ENCODE measurements around the gene ADGRF1. TPM values are rescaled to one million over a fixed set of nuclear protein-coding genes. Genes with fewer than 3 reads are reported as not detected.
"Not testable (repeated sequence)": the region's sequence is repeated elsewhere in the genome, so short reads cannot be mapped to it uniquely, and the experiment has no call there.

The ADGRF1 gene
- not detected for total RNA-seq

- no peak within 1 kb of the TSS for H3K27ac Mint-ChIP-seq
- no peak within 1 kb of the TSS for H3K4me3 Mint-ChIP-seq
- ATAC-seq (replicated peaks in 1 of 2) (no peak), DNase-seq (no peak)
- no peaks in the 10 kb centered on the region for H3K36me3 Mint-ChIP-seq (ENCODE audit: insufficient read depth in 2 of 2)
- H3K9me3 Mint-ChIP-seq: no peaks in the 10 kb centered on the region
- H3K27me3 Mint-ChIP-seq (ENCODE audit: low read depth): peaks cover 4% of the 10 kb centered on the region
- peaks cover 2% of the 10 kb centered on the region for H3K4me1 Mint-ChIP-seq (ENCODE audit: low read depth)
These were observed at the start of gene ADGRF1 for GRCh38 chr6:47042275-47042791. TSS of gene ADGRF1 (minus strand) at chr6:47042332. CDS start at chr6:47029061, 13,271 bp downstream.

- no peak overlapping the region for H3K4me3 Mint-ChIP-seq
- DNase-seq (no peak), ATAC-seq (replicated peaks in 1 of 2) (no peak)
- no peaks in the 10 kb centered on the region for H3K4me1 Mint-ChIP-seq (ENCODE audit: low read depth)
- H3K27ac Mint-ChIP-seq: no peak overlapping the region
- H3K36me3 Mint-ChIP-seq (ENCODE audit: insufficient read depth in 2 of 2): no peaks in the 10 kb centered on the region
- H3K9me3 Mint-ChIP-seq: no peaks in the 10 kb centered on the region
- peaks cover 12% of the 10 kb centered on the region for H3K27me3 Mint-ChIP-seq (ENCODE audit: low read depth)
These were observed 48.7 kb upstream of the ADGRF1 start for GRCh38 chr6:47090881-47091280.

- H3K9me3 Mint-ChIP-seq; DNase-seq; H3K4me1 Mint-ChIP-seq (ENCODE audit: low read depth); H3K27ac Mint-ChIP-seq; H3K4me3 Mint-ChIP-seq; ATAC-seq (replicated peaks in 1 of 2); H3K36me3 Mint-ChIP-seq (ENCODE audit: insufficient read depth in 2 of 2): not testable (repeated sequence)
- peaks cover 12% of the 10 kb centered on the region for H3K27me3 Mint-ChIP-seq (ENCODE audit: low read depth)
These were observed 47.3 kb upstream of the ADGRF1 start for GRCh38 chr6:47089473-47089872.

- Mint-ChIP-seq H3K4me3 (no peak overlapping the region), H3K9me3 (no peaks in the 10 kb centered on the region), H3K36me3 (ENCODE audit: insufficient read depth in 2 of 2) (no peaks in the 10 kb centered on the region), H3K27me3 (ENCODE audit: low read depth) (peaks cover 16% of the 10 kb centered on the region), H3K27ac (no peak overlapping the region), H3K4me1 (ENCODE audit: low read depth) (no peaks in the 10 kb centered on the region)
- no peak for ATAC-seq (replicated peaks in 1 of 2)
- no peak for DNase-seq
These were observed 44.1 kb upstream of the ADGRF1 start for GRCh38 chr6:47086051-47086770.

GRCh38 chr6:47084610-47085009, 42.5 kb upstream of the ADGRF1 start:
- Mint-ChIP-seq H3K36me3 (ENCODE audit: insufficient read depth in 2 of 2) (no peaks in the 10 kb centered on the region), H3K9me3 (no peaks in the 10 kb centered on the region), H3K4me3 (no peak overlapping the region), H3K27me3 (ENCODE audit: low read depth) (peaks cover 16% of the 10 kb centered on the region), H3K4me1 (ENCODE audit: low read depth) (no peaks in the 10 kb centered on the region), H3K27ac (no peak overlapping the region)
- ATAC-seq (replicated peaks in 1 of 2) (no peak), DNase-seq (no peak)

GRCh38 chr6:47083586-47084047, 41.5 kb upstream of the ADGRF1 start:
- no peak overlapping the region for H3K27ac Mint-ChIP-seq
- no peak overlapping the region for H3K4me3 Mint-ChIP-seq
- DNase-seq: no peak
- no peaks in the 10 kb centered on the region for H3K4me1 Mint-ChIP-seq (ENCODE audit: low read depth)
- H3K9me3 Mint-ChIP-seq: no peaks in the 10 kb centered on the region
- peaks cover 13% of the 10 kb centered on the region for H3K27me3 Mint-ChIP-seq (ENCODE audit: low read depth)
- no peak for ATAC-seq (replicated peaks in 1 of 2)
- H3K36me3 Mint-ChIP-seq (ENCODE audit: insufficient read depth in 2 of 2): no peaks in the 10 kb centered on the region

- no peaks in the 10 kb centered on the region for H3K9me3 Mint-ChIP-seq
- H3K27ac Mint-ChIP-seq: no peak overlapping the region
- H3K36me3 Mint-ChIP-seq (ENCODE audit: insufficient read depth in 2 of 2): no peaks in the 10 kb centered on the region
- DNase-seq: no peak
- no peaks in the 10 kb centered on the region for H3K4me1 Mint-ChIP-seq (ENCODE audit: low read depth)
- peaks cover 5% of the 10 kb centered on the region for H3K27me3 Mint-ChIP-seq (ENCODE audit: low read depth)
- H3K4me3 Mint-ChIP-seq: no peak overlapping the region
- no peak for ATAC-seq (replicated peaks in 1 of 2)
These were observed 38.0 kb upstream of the ADGRF1 start for GRCh38 chr6:47080083-47080596.

- Mint-ChIP-seq H3K4me1 (ENCODE audit: low read depth) (no peaks in the 10 kb centered on the region), H3K27me3 (ENCODE audit: low read depth) (peaks cover 5% of the 10 kb centered on the region), H3K27ac (no peak overlapping the region), H3K4me3 (no peak overlapping the region), H3K36me3 (ENCODE audit: insufficient read depth in 2 of 2) (no peaks in the 10 kb centered on the region), H3K9me3 (no peaks in the 10 kb centered on the region)
- no peak for DNase-seq
- ATAC-seq (replicated peaks in 1 of 2): no peak
These were observed 37.5 kb upstream of the ADGRF1 start for GRCh38 chr6:47079638-47080037.

- no peak for ATAC-seq (replicated peaks in 1 of 2)
- H3K27ac Mint-ChIP-seq: no peak overlapping the region
These were observed 36.9 kb upstream of the ADGRF1 start for GRCh38 chr6:47078991-47079390.

GRCh38 chr6:47076422-47077344, 34.6 kb upstream of the ADGRF1 start:
- Mint-ChIP-seq H3K4me1 (ENCODE audit: low read depth) (no peaks in the 10 kb centered on the region), H3K36me3 (ENCODE audit: insufficient read depth in 2 of 2) (no peaks in the 10 kb centered on the region), H3K27me3 (ENCODE audit: low read depth) (no peaks in the 10 kb centered on the region), H3K27ac (no peak overlapping the region), H3K9me3 (no peaks in the 10 kb centered on the region), H3K4me3 (no peak overlapping the region)
- DNase-seq (no peak), ATAC-seq (replicated peaks in 1 of 2) (no peak)

More at GRCh38 chr6:47078991-47079390, 36.9 kb upstream of the ADGRF1 start:
- no peak for DNase-seq
- Mint-ChIP-seq H3K4me1 (ENCODE audit: low read depth) (no peaks in the 10 kb centered on the region), H3K4me3 (no peak overlapping the region), H3K27me3 (ENCODE audit: low read depth) (peaks cover 5% of the 10 kb centered on the region), H3K36me3 (ENCODE audit: insufficient read depth in 2 of 2) (no peaks in the 10 kb centered on the region), H3K9me3 (no peaks in the 10 kb centered on the region)

GRCh38 chr6:47075741-47076421, 33.7 kb upstream of the ADGRF1 start:
- Mint-ChIP-seq H3K9me3 (no peaks in the 10 kb centered on the region), H3K27ac (no peak overlapping the region), H3K4me3 (no peak overlapping the region), H3K36me3 (ENCODE audit: insufficient read depth in 2 of 2) (no peaks in the 10 kb centered on the region), H3K27me3 (ENCODE audit: low read depth) (no peaks in the 10 kb centered on the region), H3K4me1 (ENCODE audit: low read depth) (no peaks in the 10 kb centered on the region)
- no peak for DNase-seq
- no peak for ATAC-seq (replicated peaks in 1 of 2)

GRCh38 chr6:47075168-47075567, 33.0 kb upstream of the ADGRF1 start:
- no peak for ATAC-seq (replicated peaks in 1 of 2)
- H3K27me3 Mint-ChIP-seq (ENCODE audit: low read depth): no peaks in the 10 kb centered on the region
- H3K4me3 Mint-ChIP-seq: no peak overlapping the region
- no peaks in the 10 kb centered on the region for H3K9me3 Mint-ChIP-seq
- H3K27ac Mint-ChIP-seq: no peak overlapping the region
- H3K4me1 Mint-ChIP-seq (ENCODE audit: low read depth): no peaks in the 10 kb centered on the region
- H3K36me3 Mint-ChIP-seq (ENCODE audit: insufficient read depth in 2 of 2): no peaks in the 10 kb centered on the region
- DNase-seq: no peak
